Ectodermal cell (in vitro differentiated cells): ENCODE results near the gene TNFRSF6B.
"Not testable (repeated sequence)": the region's sequence is repeated elsewhere in the genome, so short reads cannot be mapped to it uniquely, and the experiment has no call there.

Experiments used
- H3K27ac ChIP-seq: 2 replicates; pipeline ENCODE4 v1.7.0; 2013; ENCODE audit warnings: mild to moderate bottlenecking, low read depth, low read length; ENCODE audit not compliant: insufficient read depth, poor library complexity, severe bottlenecking
- H3K27me3 ChIP-seq: 2 replicates; pipeline ENCODE4 v1.7.0; 2013; ENCODE audit warnings: mild to moderate bottlenecking, low read length; ENCODE audit not compliant: insufficient read depth, control insufficient read depth, poor library complexity, severe bottlenecking
- H3K36me3 ChIP-seq: one replicate; pipeline ENCODE4 v1.7.0; 2013; ENCODE audit warnings: low read length; ENCODE audit not compliant: control insufficient read depth, insufficient read depth
- H3K4me1 ChIP-seq: one replicate; pipeline ENCODE4 v1.7.0; 2013; ENCODE audit warnings: low read length; ENCODE audit not compliant: control insufficient read depth, insufficient read depth
- H3K4me3 ChIP-seq: 2 replicates; pipeline ENCODE4 v1.7.0; 2013; ENCODE audit warnings: low read depth, low read length, control low read depth; ENCODE audit not compliant: insufficient read depth
- H3K9me3 ChIP-seq: 2 replicates; pipeline ENCODE4 v1.7.0; 2013; ENCODE audit warnings: mild to moderate bottlenecking, low read length, moderate library complexity; ENCODE audit not compliant: control insufficient read depth
- WGBS, 2 experiments: methylation state at CpG; one replicate each; pipeline ENCODE4 v1.1.7; 2013; ENCODE audit warnings: missing lambda C conversion rate in 2 of 2; 5-methylcytosine and 5-hydroxymethylcytosine counted together

Gene TNFRSF6B

GRCh38 chr20:63662813-63663189 lies 33.7 kb upstream of the TNFRSF6B start:
- H3K9me3 ChIP-seq: no peaks in the 10 kb centered on the region
- H3K36me3 ChIP-seq: no peaks in the 10 kb centered on the region
- peaks cover 3% of the 10 kb centered on the region for H3K4me1 ChIP-seq
- no peak overlapping the region for H3K4me3 ChIP-seq
- no peaks in the 10 kb centered on the region for H3K27me3 ChIP-seq
- WGBS, 2 experiments: 95% methylated on average over 9 of the region's 9 CpGs
- H3K27ac ChIP-seq: no peak overlapping the region

GRCh38 chr20:63663332-63664066 lies 33.0 kb upstream of the TNFRSF6B start:
- H3K27me3 ChIP-seq: no peaks in the 10 kb centered on the region
- peaks cover 3% of the 10 kb centered on the region for H3K4me1 ChIP-seq
- H3K9me3 ChIP-seq: no peaks in the 10 kb centered on the region
- no peaks in the 10 kb centered on the region for H3K36me3 ChIP-seq
- 94 to 95% methylated on average over 26 of the region's 26 CpGs for WGBS, 2 experiments
- H3K4me3 ChIP-seq: no peak overlapping the region
- H3K27ac ChIP-seq: no peak overlapping the region

GRCh38 chr20:63664143-63664851 lies 32.2 kb upstream of the TNFRSF6B start:
- Histone ChIP-seq H3K4me1 (peaks cover 3% of the 10 kb centered on the region), H3K36me3 (no peaks in the 10 kb centered on the region), H3K27ac (no peak overlapping the region), H3K4me3 (no peak overlapping the region), H3K9me3 (no peaks in the 10 kb centered on the region), H3K27me3 (no peaks in the 10 kb centered on the region)
- 93 to 94% methylated on average over 22 of the region's 22 CpGs for WGBS, 2 experiments

GRCh38 chr20:63664861-63665594 lies 31.4 kb upstream of the TNFRSF6B start:
- Histone ChIP-seq H3K27ac (no peak overlapping the region), H3K4me1 (peaks cover 3% of the 10 kb centered on the region), H3K9me3 (no peaks in the 10 kb centered on the region), H3K4me3 (no peak overlapping the region), H3K27me3 (no peaks in the 10 kb centered on the region), H3K36me3 (no peaks in the 10 kb centered on the region)
- 61 to 63% methylated on average over 18 of the region's 18 CpGs for WGBS, 2 experiments

- Histone ChIP-seq H3K9me3 (no peaks in the 10 kb centered on the region), H3K4me1 (peaks cover 3% of the 10 kb centered on the region), H3K27me3 (no peaks in the 10 kb centered on the region), H3K36me3 (no peaks in the 10 kb centered on the region), H3K4me3 (no peak overlapping the region), H3K27ac (no peak overlapping the region)
- WGBS, 2 experiments: 96 to 97% methylated on average over 14 of the region's 14 CpGs
Measured at GRCh38 chr20:63665708-63666107, 30.7 kb upstream of the TNFRSF6B start.

- Histone ChIP-seq H3K4me1 (peaks cover 3% of the 10 kb centered on the region), H3K9me3 (no peaks in the 10 kb centered on the region), H3K27ac (no peak overlapping the region), H3K27me3 (no peaks in the 10 kb centered on the region), H3K4me3 (no peak overlapping the region), H3K36me3 (no peaks in the 10 kb centered on the region)
- 92 to 95% methylated on average over 16 of the region's 16 CpGs for WGBS, 2 experiments
Measured at GRCh38 chr20:63667858-63668257, 28.6 kb upstream of the TNFRSF6B start.

- H3K36me3 ChIP-seq: no peaks in the 10 kb centered on the region
- no peak overlapping the region for H3K27ac ChIP-seq
- H3K9me3 ChIP-seq: no peaks in the 10 kb centered on the region
- 94 to 96% methylated on average over 11 of the region's 11 CpGs for WGBS, 2 experiments
- no peak overlapping the region for H3K4me3 ChIP-seq
- peaks cover 3% of the 10 kb centered on the region for H3K4me1 ChIP-seq
- H3K27me3 ChIP-seq: no peaks in the 10 kb centered on the region
Measured at GRCh38 chr20:63668351-63668750, 28.1 kb upstream of the TNFRSF6B start.

GRCh38 chr20:63671695-63672094 lies 24.8 kb upstream of the TNFRSF6B start:
- H3K9me3 ChIP-seq, H3K36me3 ChIP-seq, H3K27me3 ChIP-seq, H3K4me1 ChIP-seq, H3K4me3 ChIP-seq, H3K27ac ChIP-seq: not testable (repeated sequence)
- 94 to 96% methylated on average over 12 of the region's 12 CpGs for WGBS, 2 experiments

- H3K36me3 ChIP-seq: no peaks in the 10 kb centered on the region
- H3K4me1 ChIP-seq: no peaks in the 10 kb centered on the region
- no peak overlapping the region for H3K27ac ChIP-seq
- no peaks in the 10 kb centered on the region for H3K9me3 ChIP-seq
- H3K4me3 ChIP-seq: no peak overlapping the region
- 93 to 96% methylated on average over 10 of the region's 10 CpGs for WGBS, 2 experiments
- H3K27me3 ChIP-seq: no peaks in the 10 kb centered on the region
Measured at GRCh38 chr20:63672666-63673065, 23.8 kb upstream of the TNFRSF6B start.

GRCh38 chr20:63673951-63674350 lies 22.5 kb upstream of the TNFRSF6B start:
- H3K4me1 ChIP-seq: no peaks in the 10 kb centered on the region
- 95 to 96% methylated on average over 14 of the region's 14 CpGs for WGBS, 2 experiments
- H3K9me3 ChIP-seq: no peaks in the 10 kb centered on the region
- no peak overlapping the region for H3K4me3 ChIP-seq
- H3K27me3 ChIP-seq: no peaks in the 10 kb centered on the region
- no peak overlapping the region for H3K27ac ChIP-seq
- H3K36me3 ChIP-seq: no peaks in the 10 kb centered on the region
